ENCODE results near the gene CLCNKB. TPM values are rescaled to one million over a fixed set of nuclear protein-coding genes. Genes with fewer than 3 reads are reported as not detected.
A peak's percentile ranks its signal among the peaks of the same experiment; 100 is the strongest.
"Not testable (repeated sequence)": the region's sequence is repeated elsewhere in the genome, so short reads cannot be mapped to it uniquely, and the experiment has no call there.

CLCNKB gene
- total and polyA plus RNA-seq, 2 experiments from 2014 or later, result 24.8 to 55.6 TPM

DNA sequence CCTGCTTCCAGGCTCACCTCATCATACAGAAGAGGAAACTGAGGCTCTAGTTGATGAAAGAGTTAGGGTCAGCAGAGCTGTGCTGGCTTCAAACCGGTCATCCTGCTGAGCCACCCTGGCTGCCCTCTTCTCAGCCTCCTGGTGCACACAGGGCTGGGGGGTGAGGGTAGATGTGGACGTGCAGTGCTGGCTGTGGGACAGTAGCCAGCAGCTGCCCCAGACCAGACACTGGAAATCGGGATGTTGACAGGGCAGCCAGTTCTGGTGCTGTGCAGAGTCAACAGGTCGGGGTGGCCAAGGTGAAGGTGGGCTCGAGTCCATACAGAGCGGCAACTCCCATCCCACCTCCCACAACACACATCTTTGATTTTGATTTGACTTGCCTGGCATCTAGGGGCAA, 23.3 kb upstream of the CLCNKB start:
- no peaks in the 10 kb centered on the region for H3K27me3 ChIP-seq
- peaks cover 50% of the 10 kb centered on the region for H3K4me1 ChIP-seq (ENCODE audit: low read depth)
- no peaks in the 10 kb centered on the region for H3K9me3 ChIP-seq (ENCODE audit: low read depth)
- DNase-seq (ENCODE audit: low read depth in 1 of 2, low spot score in 1 of 2), result no peak
- peak overlapping the region; percentile 100 for H3K27ac ChIP-seq
- no peak overlapping the region for H3K4me3 ChIP-seq
- TF ChIP-seq CTCF (IDR thresholded peaks at IDR 0.05; ENCODE audit: low read depth, low read length), result no peak
- H3K36me3 ChIP-seq, result no peaks in the 10 kb centered on the region

GRCh38 chr1:16020878-16021277, 22.7 kb upstream of the CLCNKB start:
- not testable (repeated sequence) for H3K27me3 ChIP-seq; H3K9me3 ChIP-seq (ENCODE audit: low read depth); DNase-seq (ENCODE audit: low read depth in 1 of 2, low spot score in 1 of 2); H3K4me3 ChIP-seq; H3K36me3 ChIP-seq
- Histone ChIP-seq H3K4me1 (ENCODE audit: low read depth) (peaks cover 44% of the 10 kb centered on the region), H3K27ac (peak overlapping the region; percentile 100)

DNA sequence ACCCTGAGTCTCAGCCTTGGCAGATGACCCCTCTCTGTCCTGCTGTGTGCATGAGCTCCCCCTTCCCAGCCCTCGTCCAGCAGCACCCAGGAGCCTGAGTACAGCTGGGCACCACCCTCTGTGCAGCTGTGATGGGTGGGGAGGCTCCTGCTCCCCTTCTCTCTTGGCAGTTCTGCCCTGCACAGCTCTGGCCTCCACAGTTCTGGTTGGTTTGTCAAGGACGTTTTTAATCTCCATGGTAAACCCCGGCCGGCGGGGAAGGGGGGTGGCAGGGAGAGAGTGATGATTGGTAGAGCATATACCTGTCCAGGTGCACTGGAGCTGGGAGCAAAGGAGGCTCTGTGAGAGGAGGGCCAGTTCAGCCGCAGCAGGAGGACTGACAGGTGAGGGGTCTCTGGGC, 21.9 kb upstream of the CLCNKB start, which contains the start of gene CLCNKA:
Gene CLCNKA (plus strand): TSS at position 356 of the 400 bp plus-strand sequence. CDS start 584 bp downstream, outside the sequence.
- Histone ChIP-seq H3K36me3 (no peaks in the 10 kb centered on the region), H3K4me3 (no peak within 1 kb of the TSS), H3K9me3 (ENCODE audit: low read depth) (no peaks in the 10 kb centered on the region), H3K4me1 (ENCODE audit: low read depth) (peaks cover 37% of the 10 kb centered on the region), H3K27ac (peak within 1 kb of the TSS; percentile 61), H3K27me3 (no peaks in the 10 kb centered on the region)
- no peak for TF ChIP-seq CTCF (IDR thresholded peaks at IDR 0.05; ENCODE audit: low read depth, low read length)
- no peak for DNase-seq (ENCODE audit: low read depth in 1 of 2, low spot score in 1 of 2)

DNA sequence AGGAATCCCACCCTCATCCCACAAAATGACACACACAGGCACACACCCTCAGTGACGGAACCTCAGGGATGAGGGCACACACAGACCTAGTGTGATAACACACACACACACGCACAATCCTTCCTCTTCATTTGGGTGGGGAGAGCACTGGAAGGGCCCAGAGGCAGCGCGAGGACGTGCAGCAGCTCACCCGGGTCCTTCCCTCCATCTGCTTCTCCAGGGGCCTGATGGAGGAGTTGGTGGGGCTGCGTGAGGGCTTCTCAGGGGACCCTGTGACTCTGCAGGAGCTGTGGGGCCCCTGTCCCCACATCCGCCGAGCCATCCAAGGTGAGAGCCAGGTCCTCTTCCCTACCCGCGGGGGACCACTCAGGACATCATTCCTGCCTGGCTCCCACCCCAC, 21.2 kb upstream of the CLCNKB start:
- H3K36me3 ChIP-seq, result no peaks in the 10 kb centered on the region
- no peaks in the 10 kb centered on the region for H3K9me3 ChIP-seq (ENCODE audit: low read depth)
- peaks cover 39% of the 10 kb centered on the region for H3K4me1 ChIP-seq (ENCODE audit: low read depth)
- no peak for DNase-seq (ENCODE audit: low read depth in 1 of 2, low spot score in 1 of 2)
- H3K27me3 ChIP-seq, result no peaks in the 10 kb centered on the region
- H3K27ac ChIP-seq, result peak overlapping the region; percentile 61
- H3K4me3 ChIP-seq, result no peak overlapping the region
- TF ChIP-seq CTCF (IDR thresholded peaks at IDR 0.05; ENCODE audit: low read depth, low read length), result no peak

DNA sequence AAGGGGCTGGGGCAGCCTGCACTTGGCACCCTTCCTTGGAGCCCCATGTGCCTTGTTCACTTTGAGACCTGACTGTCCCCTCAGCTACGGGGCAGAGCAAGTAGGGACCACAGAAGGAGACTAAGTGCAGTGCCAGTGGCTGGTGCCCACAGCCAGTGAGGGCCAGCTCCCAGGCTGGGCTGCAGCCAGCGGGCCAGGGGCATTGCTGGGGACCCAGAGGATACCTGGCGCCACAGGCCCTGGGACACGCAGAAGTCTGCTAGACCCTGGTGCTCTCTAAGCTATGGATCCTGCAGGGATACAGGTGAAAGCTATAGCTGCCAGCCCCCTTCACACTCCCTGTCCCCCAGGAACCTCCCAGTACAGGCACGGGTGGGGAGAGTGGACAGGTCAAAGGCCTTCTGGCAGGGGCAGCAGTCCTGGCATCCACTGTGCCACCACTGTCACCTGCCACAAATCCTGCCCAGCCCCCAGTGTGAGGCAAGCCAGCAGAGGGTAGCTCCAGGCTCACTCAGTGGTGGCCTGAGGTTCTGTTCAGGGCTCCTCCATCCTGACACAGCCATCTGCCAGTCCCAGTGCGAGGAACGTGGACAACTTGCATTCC, 20.4 kb upstream of the CLCNKB start:
- peaks cover 40% of the 10 kb centered on the region for H3K4me1 ChIP-seq (ENCODE audit: low read depth)
- H3K9me3 ChIP-seq (ENCODE audit: low read depth), result no peaks in the 10 kb centered on the region
- H3K27me3 ChIP-seq, result no peaks in the 10 kb centered on the region
- no peak overlapping the region for H3K27ac ChIP-seq
- no peaks in the 10 kb centered on the region for H3K36me3 ChIP-seq
- DNase-seq (ENCODE audit: low read depth in 1 of 2, low spot score in 1 of 2), result no peak
- no peak for TF ChIP-seq CTCF (IDR thresholded peaks at IDR 0.05; ENCODE audit: low read depth, low read length)
- H3K4me3 ChIP-seq, result no peak overlapping the region

GRCh38 chr1:16026302-16026701, 17.3 kb upstream of the CLCNKB start:
- H3K36me3 ChIP-seq; H3K4me3 ChIP-seq; DNase-seq (ENCODE audit: low read depth in 1 of 2, low spot score in 1 of 2); H3K27me3 ChIP-seq; H3K27ac ChIP-seq; H3K9me3 ChIP-seq (ENCODE audit: low read depth): not testable (repeated sequence)
- H3K4me1 ChIP-seq (ENCODE audit: low read depth), result peaks cover 16% of the 10 kb centered on the region

Measured in cardiac muscle cell (in vitro differentiated cells and primary cell).